Ecto neural progenitor cell (in vitro differentiated cells): ENCODE measurements around the gene PRUNE2.
"Not testable (repeated sequence)": the region's sequence is repeated elsewhere in the genome, so short reads cannot be mapped to it uniquely, and the experiment has no call there.

Source experiments
- DNase-seq: peaks from one replicate; pipeline ENCODE4 v3.0.0-alpha.2; 2018; ENCODE audit warnings: low spot score

The PRUNE2 gene

GRCh38 chr9:76594764-76595424 is 311.0 kb downstream of the PRUNE2 start:
- DNase-seq, result no peak

GRCh38 chr9:76593961-76594735 is 311.8 kb downstream of the PRUNE2 start:
- DNase-seq, result not testable (repeated sequence)

GRCh38 chr9:76592974-76593347 is 313.0 kb downstream of the PRUNE2 start:
- DNase-seq, result no peak

GRCh38 chr9:76592091-76592973 is 313.6 kb downstream of the PRUNE2 start:
- DNase-seq, result no peak

GRCh38 chr9:76591256-76591950 is 314.5 kb downstream of the PRUNE2 start:
- DNase-seq, result no peak

- no peak for DNase-seq
Observed at GRCh38 chr9:76588316-76588715, 317.6 kb downstream of the PRUNE2 start.

- no peak for DNase-seq
Observed at GRCh38 chr9:76586390-76587314, 319.3 kb downstream of the PRUNE2 start.

- no peak for DNase-seq
Observed at GRCh38 chr9:76585487-76586389, 320.2 kb downstream of the PRUNE2 start.

GRCh38 chr9:76583256-76583655 is 322.7 kb downstream of the PRUNE2 start:
- no peak for DNase-seq

- DNase-seq, result no peak
Observed at GRCh38 chr9:76581731-76582130, 324.2 kb downstream of the PRUNE2 start.

- DNase-seq, result no peak
Observed at GRCh38 chr9:76580820-76581219, 325.1 kb downstream of the PRUNE2 start.

- DNase-seq, result no peak
Observed at GRCh38 chr9:76580188-76580587, 325.7 kb downstream of the PRUNE2 start.

GRCh38 chr9:76576344-76576743 is 329.6 kb downstream of the PRUNE2 start:
- DNase-seq, result no peak

GRCh38 chr9:76575761-76576160 is 330.2 kb downstream of the PRUNE2 start:
- DNase-seq, result no peak

- no peak for DNase-seq
Observed at GRCh38 chr9:76573905-76574760, 331.8 kb downstream of the PRUNE2 start.

- no peak for DNase-seq
Observed at GRCh38 chr9:76573408-76573807, 332.5 kb downstream of the PRUNE2 start.

- no peak for DNase-seq
Observed at GRCh38 chr9:76572151-76572550, 333.8 kb downstream of the PRUNE2 start.

GRCh38 chr9:76571743-76572146 is 334.2 kb downstream of the PRUNE2 start:
- no peak for DNase-seq

GRCh38 chr9:76571288-76571687 is 334.6 kb downstream of the PRUNE2 start:
- no peak for DNase-seq
